ENCODE data around the gene SEMA5A.

The SEMA5A gene

GRCh38 chr5:9091896-9092662, 453.8 kb downstream of the SEMA5A start:
- TF ChIP-seq CTCF (IDR thresholded peaks at IDR 0.05; ENCODE audit: insufficient read depth, low read length) (no peak), GABPA (IDR thresholded peaks at IDR 0.05; ENCODE audit: low read depth) (no peak)
- DNase-seq (ENCODE audit: low read depth in 1 of 2, low spot score in 1 of 2): no peak
- Histone ChIP-seq H3K4me3 (replicated peaks; ENCODE audit: insufficient read depth, low read length) (no peak overlapping the region), H3K27ac (replicated peaks) (no peak overlapping the region), H3K27me3 (ENCODE audit: insufficient read depth, poor library complexity, severe bottlenecking) (no peaks in the 10 kb centered on the region)

GRCh38 chr5:9090381-9091026, 455.4 kb downstream of the SEMA5A start:
- no peak for DNase-seq (ENCODE audit: low read depth in 1 of 2, low spot score in 1 of 2)
- Histone ChIP-seq H3K27me3 (ENCODE audit: insufficient read depth, poor library complexity, severe bottlenecking) (no peaks in the 10 kb centered on the region), H3K27ac (replicated peaks) (no peak overlapping the region), H3K4me3 (replicated peaks; ENCODE audit: insufficient read depth, low read length) (no peak overlapping the region)
- TF ChIP-seq GABPA (IDR thresholded peaks at IDR 0.05; ENCODE audit: low read depth) (no peak), SPI1 (IDR thresholded peaks at IDR 0.05; ENCODE audit: borderline replicate concordance, low read depth) (no peak), CTCF (IDR thresholded peaks at IDR 0.05; ENCODE audit: insufficient read depth, low read length) (no peak), POLR2AphosphoS5 (IDR thresholded peaks at IDR 0.05; ENCODE audit: low read depth) (no peak), REST (IDR thresholded peaks at IDR 0.05; ENCODE audit: insufficient replicate concordance, low read depth) (no peak)

GRCh38 chr5:9089893-9090292, 456.0 kb downstream of the SEMA5A start:
- no peak for DNase-seq (ENCODE audit: low read depth in 1 of 2, low spot score in 1 of 2)
- TF ChIP-seq CTCF (IDR thresholded peaks at IDR 0.05; ENCODE audit: insufficient read depth, low read length): no peak
- no peak for TF ChIP-seq SPI1 (IDR thresholded peaks at IDR 0.05; ENCODE audit: borderline replicate concordance, low read depth)
- no peak for TF ChIP-seq GABPA (IDR thresholded peaks at IDR 0.05; ENCODE audit: low read depth)
- no peak for TF ChIP-seq REST (IDR thresholded peaks at IDR 0.05; ENCODE audit: insufficient replicate concordance, low read depth)
- TF ChIP-seq POLR2AphosphoS5 (IDR thresholded peaks at IDR 0.05; ENCODE audit: low read depth): no peak
- no peaks in the 10 kb centered on the region for H3K27me3 ChIP-seq (ENCODE audit: insufficient read depth, poor library complexity, severe bottlenecking)
- H3K4me3 ChIP-seq (replicated peaks; ENCODE audit: insufficient read depth, low read length): no peak overlapping the region
- H3K27ac ChIP-seq (replicated peaks): no peak overlapping the region
